ENCODE results near the gene NOL9.
A peak's percentile ranks its signal among the peaks of the same experiment; 100 is the strongest.

The NOL9 gene

GRCh38 chr1:6483017-6483760 is 71.1 kb downstream of the NOL9 start:
- TF ChIP-seq, protein P1, sequence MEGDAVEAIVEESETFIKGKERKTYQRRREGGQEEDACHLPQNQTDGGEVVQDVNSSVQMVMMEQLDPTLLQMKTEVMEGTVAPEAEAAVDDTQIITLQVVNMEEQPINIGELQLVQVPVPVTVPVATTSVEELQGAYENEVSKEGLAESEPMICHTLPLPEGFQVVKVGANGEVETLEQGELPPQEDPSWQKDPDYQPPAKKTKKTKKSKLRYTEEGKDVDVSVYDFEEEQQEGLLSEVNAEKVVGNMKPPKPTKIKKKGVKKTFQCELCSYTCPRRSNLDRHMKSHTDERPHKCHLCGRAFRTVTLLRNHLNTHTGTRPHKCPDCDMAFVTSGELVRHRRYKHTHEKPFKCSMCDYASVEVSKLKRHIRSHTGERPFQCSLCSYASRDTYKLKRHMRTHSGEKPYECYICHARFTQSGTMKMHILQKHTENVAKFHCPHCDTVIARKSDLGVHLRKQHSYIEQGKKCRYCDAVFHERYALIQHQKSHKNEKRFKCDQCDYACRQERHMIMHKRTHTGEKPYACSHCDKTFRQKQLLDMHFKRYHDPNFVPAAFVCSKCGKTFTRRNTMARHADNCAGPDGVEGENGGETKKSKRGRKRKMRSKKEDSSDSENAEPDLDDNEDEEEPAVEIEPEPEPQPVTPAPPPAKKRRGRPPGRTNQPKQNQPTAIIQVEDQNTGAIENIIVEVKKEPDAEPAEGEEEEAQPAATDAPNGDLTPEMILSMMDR (IDR thresholded peaks at IDR 0.05; ENCODE audit: low read length), result 0 out of 2 replicates have a peak, but pooled peaks have one; percentile 11
- no peak for TF ChIP-seq EZH2 (IDR thresholded peaks at IDR 0.05; ENCODE audit: borderline replicate concordance, low read length)
- H3K4me1 ChIP-seq (ENCODE audit: insufficient read depth, low read length, severe bottlenecking), result no peaks in the 10 kb centered on the region
- no peaks in the 10 kb centered on the region for H3K9me2 ChIP-seq (ENCODE audit: low read depth, low read length)
- H3K4me2 ChIP-seq (ENCODE audit: low read length), result no peak overlapping the region
- peaks cover 10% of the 10 kb centered on the region for H3K27me3 ChIP-seq (ENCODE audit: insufficient read depth, low read length)
- no peak overlapping the region for H3K4me3 ChIP-seq (ENCODE audit: low read depth, low read length, poor library complexity, severe bottlenecking)
- no peaks in the 10 kb centered on the region for H3K9me3 ChIP-seq (ENCODE audit: low read length)
- H3K36me3 ChIP-seq (ENCODE audit: insufficient read depth, low read length), result no peaks in the 10 kb centered on the region
- no peaks in the 10 kb centered on the region for H4K20me1 ChIP-seq (ENCODE audit: insufficient read depth, low read length)
- no peak overlapping the region for H2AFZ ChIP-seq (ENCODE audit: low read length)
- H3K27ac ChIP-seq (ENCODE audit: low read depth, low read length, poor library complexity, severe bottlenecking), result no peak overlapping the region
- H3F3A ChIP-seq (ENCODE audit: insufficient read depth, low read length), result no peaks in the 10 kb centered on the region
- H3K79me2 ChIP-seq (ENCODE audit: insufficient read depth, low read length), result no peaks in the 10 kb centered on the region
- H3K9ac ChIP-seq (ENCODE audit: low read length), result no peak overlapping the region

GRCh38 chr1:6481820-6482219 is 72.5 kb downstream of the NOL9 start:
- no peaks in the 10 kb centered on the region for H3K4me1 ChIP-seq (ENCODE audit: insufficient read depth, low read length, severe bottlenecking)
- H3F3A ChIP-seq (ENCODE audit: insufficient read depth, low read length), result no peaks in the 10 kb centered on the region
- H3K27me3 ChIP-seq (ENCODE audit: insufficient read depth, low read length), result peaks cover 7% of the 10 kb centered on the region

GRCh38 chr1:6477039-6477820 is 77.1 kb downstream of the NOL9 start:
- no peak overlapping the region for H3K9ac ChIP-seq (ENCODE audit: low read length)
- no peak overlapping the region for H3K27ac ChIP-seq (ENCODE audit: low read depth, low read length, poor library complexity, severe bottlenecking)

More at GRCh38 chr1:6481820-6482219, 72.5 kb downstream of the NOL9 start:
- no peak overlapping the region for H2AFZ ChIP-seq (ENCODE audit: low read length)
- H3K36me3 ChIP-seq (ENCODE audit: insufficient read depth, low read length), result no peaks in the 10 kb centered on the region
- H3K9me3 ChIP-seq (ENCODE audit: low read length), result no peaks in the 10 kb centered on the region
- H3K27ac ChIP-seq (ENCODE audit: low read depth, low read length, poor library complexity, severe bottlenecking), result no peak overlapping the region
- no peaks in the 10 kb centered on the region for H3K79me2 ChIP-seq (ENCODE audit: insufficient read depth, low read length)
- no peak overlapping the region for H3K9ac ChIP-seq (ENCODE audit: low read length)
- no peak overlapping the region for H3K4me3 ChIP-seq (ENCODE audit: low read depth, low read length, poor library complexity, severe bottlenecking)
- TF ChIP-seq, protein P1 (IDR thresholded peaks at IDR 0.05; ENCODE audit: low read length), result no peak
- no peak for TF ChIP-seq EZH2 (IDR thresholded peaks at IDR 0.05; ENCODE audit: borderline replicate concordance, low read length)
- H4K20me1 ChIP-seq (ENCODE audit: insufficient read depth, low read length), result no peaks in the 10 kb centered on the region
- H3K9me2 ChIP-seq (ENCODE audit: low read depth, low read length), result no peaks in the 10 kb centered on the region
- no peak overlapping the region for H3K4me2 ChIP-seq (ENCODE audit: low read length)

More at GRCh38 chr1:6477039-6477820, 77.1 kb downstream of the NOL9 start:
- Histone ChIP-seq H4K20me1 (ENCODE audit: insufficient read depth, low read length) (no peaks in the 10 kb centered on the region), H3K79me2 (ENCODE audit: insufficient read depth, low read length) (no peaks in the 10 kb centered on the region), H2AFZ (ENCODE audit: low read length) (no peak overlapping the region), H3K4me3 (ENCODE audit: low read depth, low read length, poor library complexity, severe bottlenecking) (no peak overlapping the region), H3K9me2 (ENCODE audit: low read depth, low read length) (no peaks in the 10 kb centered on the region), H3K4me2 (ENCODE audit: low read length) (no peak overlapping the region), H3K4me1 (ENCODE audit: insufficient read depth, low read length, severe bottlenecking) (no peaks in the 10 kb centered on the region), H3K9me3 (ENCODE audit: low read length) (no peaks in the 10 kb centered on the region), H3K27me3 (ENCODE audit: insufficient read depth, low read length) (peaks cover 10% of the 10 kb centered on the region; the same call in 1 of the 2 replicates), H3F3A (ENCODE audit: insufficient read depth, low read length) (no peaks in the 10 kb centered on the region), H3K36me3 (ENCODE audit: insufficient read depth, low read length) (no peaks in the 10 kb centered on the region)
- TF ChIP-seq EZH2 (IDR thresholded peaks at IDR 0.05; ENCODE audit: borderline replicate concordance, low read length), result no peak
- TF ChIP-seq, protein P1 (IDR thresholded peaks at IDR 0.05; ENCODE audit: low read length), result no peak

All from OCI-LY1 (cell line).